ENCODE data around the gene VANGL1. TPM values are rescaled to one million over a fixed set of nuclear protein-coding genes. Genes with fewer than 3 reads are reported as not detected.

VANGL1 gene
- total RNA-seq, 4 donors from 2014 or later, result 0.66 to 1.2 (median 1.1) TPM

- H3K27me3 ChIP-seq, result no peaks in the 10 kb centered on the region
- no peak overlapping the region for H3K27ac ChIP-seq
- no peak overlapping the region for H3K4me3 ChIP-seq
- no peaks in the 10 kb centered on the region for H3K9me3 ChIP-seq
- no peaks in the 10 kb centered on the region for H3K36me3 ChIP-seq
- peaks cover 0 to 3% of the 10 kb centered on the region in 2 donors for H3K4me1 ChIP-seq
- no peak for TF ChIP-seq POLR2A (IDR thresholded peaks at IDR 0.05)
- TF ChIP-seq CTCF (IDR thresholded peaks at IDR 0.05 in 4 of 5, conservative IDR thresholded peaks at IDR 0.05 in 1 of 5), result no peak
- ATAC-seq, result no peak
- intact Hi-C loops (cut with DNase I; ENCODE audit: low total_unique reads), result no loop called here
- in situ Hi-C loops (cut with MboI; ENCODE audit: low sequenced_read_pairs in 4 of 4), result no loop called here
- DNase-seq, result no peak
Observed at GRCh38 chr1:115654663-115655305, 13.0 kb downstream of the VANGL1 start.

DNA sequence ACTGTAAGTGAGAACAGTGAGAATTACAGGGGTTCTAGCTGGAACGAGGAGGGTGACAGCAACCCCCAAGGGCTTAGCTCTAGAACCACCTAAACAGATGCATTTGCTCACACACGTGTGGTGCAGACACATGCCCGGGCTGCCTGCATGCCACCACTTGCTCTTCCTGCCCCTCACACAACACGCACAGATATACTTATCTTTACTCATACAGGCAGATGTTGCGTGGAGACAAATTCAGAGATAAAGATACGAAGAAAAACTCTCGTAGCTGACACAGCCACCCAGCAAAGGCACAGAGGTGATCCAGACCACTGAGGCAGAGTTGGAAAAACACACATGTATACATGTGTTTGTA, 13.5 kb downstream of the VANGL1 start:
- in situ Hi-C loops (cut with MboI; ENCODE audit: low sequenced_read_pairs in 4 of 4) (no loop called here), intact Hi-C loops (cut with DNase I; ENCODE audit: low total_unique reads) (no loop called here)
- no peak for TF ChIP-seq CTCF (IDR thresholded peaks at IDR 0.05 in 4 of 5, conservative IDR thresholded peaks at IDR 0.05 in 1 of 5)
- Histone ChIP-seq H3K9me3 (no peaks in the 10 kb centered on the region), H3K36me3 (no peaks in the 10 kb centered on the region), H3K27me3 (no peaks in the 10 kb centered on the region), H3K4me3 (no peak overlapping the region), H3K4me1 (peaks cover 0 to 3% of the 10 kb centered on the region in 2 donors), H3K27ac (no peak overlapping the region)
- no peak for DNase-seq
- no peak for ATAC-seq

DNA sequence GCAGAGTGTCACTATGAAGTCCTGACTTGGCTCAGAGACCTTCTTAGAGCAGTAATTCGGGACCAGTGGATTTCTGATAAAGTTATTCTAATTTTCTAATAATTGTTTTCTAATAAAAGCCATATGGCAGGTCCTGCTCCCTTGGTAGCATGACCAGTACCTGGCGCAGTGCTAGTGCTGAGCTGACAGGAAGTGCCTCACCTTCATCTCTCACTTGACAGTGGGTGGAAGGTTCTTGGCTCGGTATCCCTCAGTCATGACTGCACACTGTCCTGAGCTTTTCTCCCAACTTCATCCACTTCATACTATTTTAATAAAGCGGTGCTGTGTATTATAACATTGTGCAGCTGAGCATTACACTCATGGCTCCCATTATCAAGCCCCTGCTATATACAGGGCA, 14.1 kb downstream of the VANGL1 start:
- TF ChIP-seq POLR2A (IDR thresholded peaks at IDR 0.05) (no peak), CTCF (IDR thresholded peaks at IDR 0.05 in 4 of 5, conservative IDR thresholded peaks at IDR 0.05 in 1 of 5) (no peak)
- in situ Hi-C loops (cut with MboI; ENCODE audit: low sequenced_read_pairs in 4 of 4) (no loop called here), intact Hi-C loops (cut with DNase I; ENCODE audit: low total_unique reads) (no loop called here)
- Histone ChIP-seq H3K4me1 (peaks cover 0 to 3% of the 10 kb centered on the region in 2 donors), H3K27ac (no peak overlapping the region), H3K4me3 (no peak overlapping the region), H3K9me3 (no peaks in the 10 kb centered on the region), H3K36me3 (no peaks in the 10 kb centered on the region), H3K27me3 (no peaks in the 10 kb centered on the region)
- no peak for DNase-seq
- ATAC-seq, result no peak

GRCh38 chr1:115656461-115657077, 14.8 kb downstream of the VANGL1 start:
- DNase-seq, result no peak
- H3K4me3 ChIP-seq, result no peak overlapping the region
- H3K27me3 ChIP-seq, result no peaks in the 10 kb centered on the region
- H3K27ac ChIP-seq, result no peak overlapping the region
- intact Hi-C loops (cut with DNase I; ENCODE audit: low total_unique reads) (no loop called here), in situ Hi-C loops (cut with MboI; ENCODE audit: low sequenced_read_pairs in 4 of 4) (no loop called here)
- no peak for ATAC-seq
- no peaks in the 10 kb centered on the region for H3K9me3 ChIP-seq
- no peaks in the 10 kb centered on the region for H3K36me3 ChIP-seq
- peaks cover 0 to 3% of the 10 kb centered on the region in 2 donors for H3K4me1 ChIP-seq
- TF ChIP-seq POLR2A (IDR thresholded peaks at IDR 0.05), result no peak
- TF ChIP-seq CTCF (IDR thresholded peaks at IDR 0.05 in 4 of 5, conservative IDR thresholded peaks at IDR 0.05 in 1 of 5), result no peak
